GM12891 (cell line): ENCODE results near the gene NUDT9.

Experiments
- POLR2A ChIP-seq: IDR thresholded peaks from 2 replicates; pipeline ENCODE4 v1.6.1; 2011; ENCODE audit warnings: low read depth, low read length, control low read depth
- POU2F2 ChIP-seq: IDR thresholded peaks from 2 replicates; pipeline ENCODE4 v1.6.1; 2011; ENCODE audit warnings: low read depth, mild to moderate bottlenecking, control low read depth, low read length, moderate library complexity

- no peak for TF ChIP-seq POLR2A
- TF ChIP-seq POU2F2, result no peak
Measured at GRCh38 chr4:87420276-87420830, 2.0 kb upstream of the NUDT9 start.
